PC-3 (cell line): ENCODE results near the gene SAP30BP.

Experiments used
- EZH2 ChIP-seq: fragments of 300-600 bp; sonication (generic); IDR thresholded peaks from one replicate; pipeline ENCODE4 v1.6.1; 2017; ENCODE audit warnings: antibody characterized with exemption, mild to moderate bottlenecking, low read length; ENCODE audit not compliant: unreplicated experiment
- EZH2phosphoT487 ChIP-seq: fragments of 300-600 bp; sonication (generic); IDR thresholded peaks from 2 replicates; pipeline ENCODE4 v1.6.1; 2018; ENCODE audit warnings: mild to moderate bottlenecking, antibody characterized with exemption, low read length, borderline replicate concordance
- TF ChIP-seq, protein P1 (sequence below): fragments of 300-600 bp; sonication (generic); conservative IDR thresholded peaks from 2 replicates; pipeline ENCODE4 v1.5.1; 2017; ENCODE audit warnings: antibody characterized with exemption, low read depth, mild to moderate bottlenecking, low read length

DNA sequence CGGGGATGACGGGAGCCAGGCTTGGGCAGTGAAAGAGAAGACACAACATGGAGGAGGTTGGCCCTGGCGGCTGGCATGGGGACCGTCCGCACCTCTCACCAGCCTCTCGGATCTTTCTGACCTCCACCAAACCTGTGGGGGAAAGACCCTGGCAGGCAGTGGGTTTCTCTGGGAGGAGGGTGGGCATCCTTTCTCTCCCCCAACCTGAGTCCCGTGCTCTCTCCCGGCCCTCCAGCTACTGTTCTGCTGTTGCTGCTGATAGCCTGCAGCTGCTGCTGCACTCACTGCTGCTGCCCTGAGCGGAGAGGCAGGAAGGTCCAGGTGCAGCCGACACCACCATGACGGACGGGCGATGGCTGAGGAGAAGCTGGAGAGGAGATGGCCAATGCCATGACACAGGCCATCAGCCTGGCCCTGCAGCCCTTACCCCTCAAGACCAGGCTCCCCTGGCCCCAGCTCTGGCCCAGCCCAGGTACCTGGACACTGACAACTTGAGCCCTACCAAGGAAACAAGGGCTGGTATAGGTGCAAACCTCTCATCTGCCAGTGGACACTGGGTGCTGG, 26.5 kb upstream of the SAP30BP start:
- TF ChIP-seq, protein P1, sequence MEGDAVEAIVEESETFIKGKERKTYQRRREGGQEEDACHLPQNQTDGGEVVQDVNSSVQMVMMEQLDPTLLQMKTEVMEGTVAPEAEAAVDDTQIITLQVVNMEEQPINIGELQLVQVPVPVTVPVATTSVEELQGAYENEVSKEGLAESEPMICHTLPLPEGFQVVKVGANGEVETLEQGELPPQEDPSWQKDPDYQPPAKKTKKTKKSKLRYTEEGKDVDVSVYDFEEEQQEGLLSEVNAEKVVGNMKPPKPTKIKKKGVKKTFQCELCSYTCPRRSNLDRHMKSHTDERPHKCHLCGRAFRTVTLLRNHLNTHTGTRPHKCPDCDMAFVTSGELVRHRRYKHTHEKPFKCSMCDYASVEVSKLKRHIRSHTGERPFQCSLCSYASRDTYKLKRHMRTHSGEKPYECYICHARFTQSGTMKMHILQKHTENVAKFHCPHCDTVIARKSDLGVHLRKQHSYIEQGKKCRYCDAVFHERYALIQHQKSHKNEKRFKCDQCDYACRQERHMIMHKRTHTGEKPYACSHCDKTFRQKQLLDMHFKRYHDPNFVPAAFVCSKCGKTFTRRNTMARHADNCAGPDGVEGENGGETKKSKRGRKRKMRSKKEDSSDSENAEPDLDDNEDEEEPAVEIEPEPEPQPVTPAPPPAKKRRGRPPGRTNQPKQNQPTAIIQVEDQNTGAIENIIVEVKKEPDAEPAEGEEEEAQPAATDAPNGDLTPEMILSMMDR, result no peak
- TF ChIP-seq EZH2phosphoT487 (no peak), EZH2 (no peak)
